CD4-positive, alpha-beta T cell treated with Interleukin-15 for 4 hours (primary cell): ENCODE data around the gene MED9.

Experiments used
- DNase-seq: peaks from one replicate; pipeline ENCODE4 v3.0.0-alpha.2; 2020; ENCODE audit warnings: low spot score

MED9 gene

GRCh38 chr17:17516941-17517720 lies 40.3 kb downstream of the MED9 start:
- no peak for DNase-seq

DNA sequence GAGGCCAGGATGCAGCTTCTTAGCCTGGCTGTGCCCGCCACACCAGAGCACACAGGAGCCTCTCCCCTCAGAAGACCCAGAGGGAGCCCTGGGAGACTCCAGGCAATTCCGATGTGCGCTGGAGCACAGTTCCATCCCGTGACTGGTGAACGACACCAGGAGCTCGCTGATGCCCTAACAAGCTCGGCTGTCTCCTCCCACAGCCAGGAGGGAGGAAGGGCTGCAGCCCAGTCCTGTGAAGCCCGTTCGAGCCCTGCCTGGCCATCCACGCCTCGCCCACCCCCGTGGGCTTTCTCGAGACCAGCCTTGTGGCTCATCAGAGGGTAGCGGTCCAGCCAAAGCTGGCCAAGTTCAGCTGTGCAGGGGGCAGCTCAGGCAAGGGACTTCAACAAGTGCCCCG lies 41.2 kb downstream of the MED9 start:
- no peak for DNase-seq

DNA sequence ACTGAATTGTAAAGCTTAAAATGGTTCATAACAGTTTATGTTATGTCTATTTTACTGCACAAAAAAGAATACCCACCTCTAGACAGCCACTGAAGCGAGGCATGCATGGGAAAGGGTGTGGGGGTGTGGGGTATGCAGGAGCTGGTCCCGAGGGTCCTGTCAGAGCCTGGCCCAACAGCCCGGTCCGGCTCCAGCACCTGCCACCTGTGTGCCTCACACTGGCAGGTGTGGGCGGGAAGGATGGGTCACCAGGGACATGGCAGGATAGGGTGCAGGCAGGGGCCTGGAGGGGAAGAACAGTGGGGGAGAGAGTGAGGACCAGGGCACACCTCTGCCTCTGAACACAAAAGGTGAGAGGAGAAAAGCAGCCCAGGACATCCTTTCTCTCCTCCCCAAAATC lies 42.2 kb downstream of the MED9 start:
- no peak for DNase-seq

DNA sequence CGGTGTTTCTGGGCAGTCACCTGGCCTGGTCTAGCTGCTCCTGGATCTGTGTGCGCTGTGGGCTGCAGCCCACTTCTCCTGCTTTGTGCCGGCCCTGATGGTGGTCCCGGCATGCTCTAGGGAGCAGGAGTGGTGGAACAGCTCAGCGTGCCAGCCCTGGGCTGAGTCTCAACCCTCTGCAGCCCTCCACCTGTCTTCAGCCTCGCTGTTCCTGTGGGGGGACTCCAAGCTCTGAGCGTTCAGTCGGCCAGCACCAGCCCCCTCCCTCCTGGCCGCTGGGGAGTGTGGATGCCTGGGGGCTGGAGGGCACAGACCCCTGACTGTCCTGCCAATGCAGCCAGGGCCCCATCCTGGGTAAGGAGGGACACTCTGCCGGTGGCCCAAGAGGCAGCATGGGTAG lies 43.1 kb downstream of the MED9 start:
- DNase-seq: no peak

DNA sequence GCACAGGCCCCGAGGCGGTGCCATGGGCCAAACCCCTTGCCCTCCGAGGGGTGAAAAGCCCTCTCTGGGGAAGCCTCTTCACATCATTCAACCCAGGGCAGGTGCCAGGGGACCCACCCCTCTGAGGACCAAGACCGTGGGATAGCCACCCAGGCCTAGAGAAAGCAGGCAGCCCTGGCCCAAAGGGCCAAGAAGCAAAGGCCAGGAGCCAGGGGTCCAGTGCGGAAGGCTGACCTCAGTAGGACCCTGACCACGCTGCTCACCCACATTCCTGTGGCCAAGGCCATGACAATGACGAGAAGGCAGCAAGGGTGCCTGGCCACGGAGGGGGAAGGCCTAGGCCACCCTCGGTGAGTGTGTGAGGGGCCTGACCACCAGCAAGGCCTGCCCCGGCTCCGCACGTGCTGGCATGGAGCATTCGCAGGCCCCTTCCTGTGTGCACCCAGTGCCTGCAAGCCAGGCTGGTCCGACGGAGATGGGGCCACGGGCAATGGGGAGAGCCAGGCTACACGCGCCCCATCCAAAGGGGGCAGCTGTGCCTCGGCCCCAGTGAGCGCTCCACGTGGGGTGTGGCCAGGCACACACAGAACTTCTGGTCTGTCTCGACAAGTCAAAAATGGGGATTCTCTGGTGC lies 43.9 kb downstream of the MED9 start:
- no peak for DNase-seq

DNA sequence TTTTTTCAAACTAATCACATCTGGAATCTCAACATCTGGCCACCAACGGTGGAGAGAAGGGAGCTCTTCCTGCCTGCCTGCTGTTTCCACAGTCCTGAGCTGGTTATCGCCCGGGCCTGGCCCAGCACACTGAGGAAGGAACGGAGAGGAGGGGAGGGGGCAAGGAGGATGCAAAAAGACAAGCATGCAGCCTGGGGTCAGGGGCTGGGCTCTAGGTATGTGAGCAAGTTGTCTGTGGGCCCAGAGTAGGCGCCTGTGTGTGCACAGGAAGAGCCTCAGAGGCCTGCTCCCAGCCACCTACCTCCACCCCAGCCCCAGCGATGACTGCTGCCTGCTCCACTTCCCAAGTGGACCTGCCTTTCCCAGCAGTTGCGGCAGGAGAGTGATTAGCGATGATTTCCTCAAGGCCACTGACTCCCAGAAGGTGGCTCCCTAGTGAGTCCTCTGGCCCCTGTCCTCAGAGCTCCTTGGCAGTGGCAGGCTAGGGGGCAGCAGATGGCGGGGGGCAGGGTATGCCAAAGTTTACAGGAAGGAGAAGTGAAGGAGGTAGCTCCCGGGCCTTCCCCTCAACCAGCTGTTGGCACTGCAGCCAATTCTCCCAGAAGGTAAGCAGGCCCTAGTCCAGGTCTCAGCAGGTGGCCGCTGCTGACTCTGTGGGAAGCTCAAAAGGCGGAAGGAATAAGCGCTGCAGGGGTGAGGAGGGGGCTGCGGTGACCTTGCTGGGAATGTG lies 46.4 kb downstream of the MED9 start:
- DNase-seq: no peak

DNA sequence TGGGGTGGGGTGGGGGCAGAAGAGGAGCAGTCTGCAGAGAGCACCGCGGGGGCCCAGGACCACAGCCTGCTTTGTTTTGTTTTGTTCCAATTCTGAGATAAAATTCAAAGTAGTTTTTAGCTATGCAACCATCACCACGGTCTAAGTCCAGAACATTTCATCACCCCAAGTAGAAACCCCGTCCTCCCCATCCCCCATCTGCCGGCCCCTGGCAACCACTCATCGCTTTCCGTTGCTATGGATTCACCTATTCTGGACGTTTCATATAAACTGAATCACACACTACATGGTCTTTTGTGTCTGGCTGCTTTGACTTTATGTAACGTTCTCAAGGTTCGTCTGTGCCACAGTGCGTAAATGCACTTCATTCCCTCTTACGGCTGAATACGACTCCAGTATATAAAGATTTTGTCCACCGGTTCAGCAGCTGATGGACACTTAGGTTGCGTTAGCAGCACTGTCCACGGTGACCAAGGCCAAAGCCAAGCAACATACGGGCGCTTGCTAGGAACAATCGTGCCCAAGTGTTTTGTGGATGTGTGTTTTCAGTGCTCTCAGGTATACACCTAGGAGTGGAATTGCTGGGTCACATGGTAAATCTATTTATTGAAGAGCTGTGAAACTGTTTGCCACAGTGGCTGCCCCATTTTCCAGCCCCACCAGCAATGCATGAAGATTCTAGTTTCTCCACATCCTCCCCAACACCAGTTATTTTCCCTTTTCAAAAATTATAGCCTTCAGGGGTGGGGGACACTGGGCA lies 47.1 kb downstream of the MED9 start:
- DNase-seq: no peak

GRCh38 chr17:17525311-17525710 lies 48.5 kb downstream of the MED9 start:
- DNase-seq: no peak

DNA sequence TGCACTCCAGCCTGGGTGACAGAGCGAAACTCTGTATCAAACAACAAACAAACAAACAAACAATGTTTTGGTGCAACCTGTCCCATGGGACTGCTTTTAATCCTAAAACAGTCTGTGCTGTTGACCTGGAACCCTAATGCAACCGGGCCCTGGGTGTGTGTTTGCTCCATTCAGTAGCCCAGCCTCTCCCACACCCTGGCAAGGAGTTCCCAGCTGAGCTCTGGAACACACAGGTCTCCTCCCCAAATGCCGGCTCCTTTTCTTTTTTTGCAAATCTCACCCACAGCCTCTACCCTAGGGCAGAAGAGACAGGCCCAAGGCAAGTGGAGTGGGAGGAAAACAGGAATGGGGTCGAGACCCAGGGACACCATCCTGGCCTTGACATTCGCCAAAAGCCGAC lies 49.2 kb downstream of the MED9 start:
- DNase-seq: no peak

DNA sequence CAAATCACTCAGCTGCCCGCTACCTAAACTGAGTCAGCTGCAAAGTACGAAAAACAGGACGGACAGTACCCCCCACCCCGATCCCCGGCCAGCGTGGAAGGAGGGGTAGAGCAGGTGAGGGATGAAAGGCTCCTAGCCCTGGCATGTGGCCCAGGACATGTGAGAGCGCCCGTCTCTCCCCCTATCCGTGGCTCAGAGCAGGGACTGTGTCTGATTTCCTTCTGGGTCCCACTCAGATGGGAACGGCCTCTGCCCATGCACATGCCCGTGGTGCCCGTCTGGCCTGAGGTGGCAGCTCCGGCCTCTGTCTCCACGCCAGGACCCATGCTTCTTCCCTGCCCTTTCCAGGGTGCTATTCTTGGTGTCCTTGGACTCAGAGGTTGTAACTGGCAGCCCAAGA lies 49.6 kb downstream of the MED9 start:
- DNase-seq: no peak

GRCh38 chr17:17527534-17527933 lies 50.7 kb downstream of the MED9 start:
- no peak for DNase-seq

DNA sequence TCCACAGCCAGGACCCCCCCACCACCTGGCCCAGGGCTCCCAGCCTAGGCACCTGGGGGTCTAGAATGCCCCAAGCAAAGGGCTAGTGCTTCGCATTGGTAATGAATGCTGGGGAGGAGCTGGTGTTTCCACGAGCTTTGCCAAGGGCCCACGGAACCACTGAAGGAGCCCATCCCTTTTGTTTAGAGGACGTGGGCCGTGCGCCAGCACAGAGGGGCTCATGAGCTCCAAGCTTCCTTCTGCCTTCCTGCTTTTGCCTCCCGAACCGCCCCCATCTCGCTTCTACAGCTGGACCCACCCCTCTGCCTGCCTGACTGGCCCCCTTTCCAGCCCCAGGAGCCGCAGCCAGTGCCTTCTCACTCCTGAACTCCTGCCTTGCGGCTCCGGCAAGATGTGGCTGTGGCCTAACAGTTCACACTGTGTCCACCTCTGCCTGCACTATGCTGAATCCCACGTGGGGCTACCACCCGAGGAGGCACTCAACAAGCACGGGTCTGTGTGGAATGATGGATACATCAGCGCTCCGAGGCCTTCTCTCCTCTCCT lies 51.2 kb downstream of the MED9 start:
- DNase-seq: no peak

GRCh38 chr17:17528696-17529652 lies 52.2 kb downstream of the MED9 start:
- DNase-seq: no peak

DNA sequence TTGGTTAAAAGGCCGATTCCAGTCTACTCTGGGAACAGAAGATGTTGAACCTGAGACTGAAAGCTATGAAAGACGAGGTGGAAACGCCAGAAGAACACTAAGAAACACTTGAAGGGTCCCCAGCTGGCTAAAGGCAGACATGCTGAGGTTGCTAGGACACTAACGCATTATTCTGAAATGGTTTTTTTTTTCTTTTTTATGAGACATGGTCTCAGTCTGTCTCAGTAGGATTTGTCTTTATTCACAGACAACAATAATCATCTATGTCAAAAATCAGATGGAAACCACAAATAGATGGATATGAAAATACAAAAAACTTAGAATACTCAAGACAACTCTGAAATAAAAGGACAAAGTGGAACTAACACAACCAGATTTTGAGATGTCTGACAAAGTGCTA lies 54.4 kb downstream of the MED9 start:
- no peak for DNase-seq

DNA sequence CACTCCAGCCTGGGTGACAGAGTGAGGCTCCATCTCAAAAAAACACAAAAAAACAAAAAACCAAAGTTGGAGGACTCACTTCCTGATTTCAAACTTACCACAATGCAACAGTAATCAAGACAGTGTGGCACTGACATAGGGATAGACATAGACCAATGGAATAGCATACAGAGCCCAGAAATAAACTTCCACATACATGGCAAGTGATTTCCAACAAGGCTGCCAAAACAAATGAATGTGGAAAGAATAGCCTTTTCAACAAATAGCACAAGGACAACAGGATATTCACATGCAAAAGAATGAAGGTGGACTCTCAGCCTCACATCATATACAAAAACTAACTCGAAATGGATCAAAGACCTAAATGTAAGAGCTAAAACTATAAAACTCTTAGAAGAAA lies 56.2 kb downstream of the MED9 start:
- DNase-seq: no peak

GRCh38 chr17:17533901-17534441 lies 57.2 kb downstream of the MED9 start:
- DNase-seq: no peak

DNA sequence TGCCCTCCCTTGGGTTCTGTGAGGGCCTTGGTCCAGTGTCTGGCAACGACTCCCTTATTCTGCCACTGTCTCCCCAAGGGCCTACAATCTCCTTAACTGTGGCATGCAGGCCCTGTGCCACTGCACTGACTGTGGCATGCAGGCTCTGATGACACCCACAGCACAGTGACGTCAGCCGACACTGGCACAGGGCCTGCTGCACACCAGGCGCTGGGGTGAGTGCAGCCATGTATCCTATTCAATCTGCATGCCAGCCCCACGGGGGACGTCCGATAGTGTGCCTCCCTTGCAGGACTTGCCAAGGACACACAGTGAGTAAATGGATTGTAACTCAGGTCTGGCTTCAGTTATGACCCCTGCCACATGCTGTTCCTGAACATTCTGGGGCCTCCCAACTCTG lies 59.2 kb downstream of the MED9 start:
- DNase-seq: no peak

GRCh38 chr17:17536702-17537101 lies 59.9 kb downstream of the MED9 start:
- DNase-seq: no peak

GRCh38 chr17:17537311-17538099 lies 60.7 kb downstream of the MED9 start:
- no peak for DNase-seq
